Natural killer cell treated with Interleukin-12 subunit alpha and Interleukin-12 subunit beta and Interleukin-15 and Interleukin-18, amount 100 ng/mL, for 72 hours (primary cell): ENCODE results near the gene FAM120A. TPM values are rescaled to one million over a fixed set of nuclear protein-coding genes. Genes with fewer than 3 reads are reported as not detected.
"Not testable (repeated sequence)": the region's sequence is repeated elsewhere in the genome, so short reads cannot be mapped to it uniquely, and the experiment has no call there.

Experiments used
- ATAC-seq, 2 donors: fragments of 150-1000 bp; cut with Tn5 transposase in 1 of 2; sonication (Bioruptor Pico), chemical (Tn5 transposase) in 1 of 2; 2 replicates each; pipeline ENCODE4 v1.10.0; 2021
- DNase-seq: peaks from one replicate; pipeline ENCODE4 v3.0.0; 2022; ENCODE audit warnings: low spot score
- H3K27ac Mint-ChIP-seq, 2 donors: 1 replicate in 1 of 2; 2 replicates in 1 of 2; pipeline ENCODE4 v1.8.0; 2022; ENCODE audit warnings: mixed read lengths in 2 of 2, mild to moderate bottlenecking in 1 of 2, moderate library complexity in 1 of 2
- H3K27me3 Mint-ChIP-seq, 2 donors: 1 replicate in 1 of 2; 2 replicates in 1 of 2; pipeline ENCODE4 v1.8.0; 2022; ENCODE audit warnings: mixed read lengths in 2 of 2
- H3K36me3 Mint-ChIP-seq: one replicate; pipeline ENCODE4 v1.8.0; 2022; ENCODE audit warnings: mixed read lengths
- H3K4me1 Mint-ChIP-seq, 2 donors: 1 replicate in 1 of 2; 2 replicates in 1 of 2; pipeline ENCODE4 v1.8.0; 2022; ENCODE audit warnings: low read depth in 2 of 2, mixed read lengths in 2 of 2, mild to moderate bottlenecking in 1 of 2
- H3K4me3 Mint-ChIP-seq: one replicate; pipeline ENCODE4 v1.8.0; 2022; ENCODE audit warnings: mixed read lengths
- H3K9me3 Mint-ChIP-seq: 2 replicates; pipeline ENCODE4 v1.8.0; 2022; ENCODE audit warnings: mixed read lengths
- total RNA-seq, 2 donors: library from RNA; stranded (reverse); gene quantifications; one replicate each; pipeline ENCODE4 v1.2.3, GENCODE V29; 2022

The FAM120A gene
- total RNA-seq, 2 donors from 2014 or later: 138 to 154 TPM

DNA sequence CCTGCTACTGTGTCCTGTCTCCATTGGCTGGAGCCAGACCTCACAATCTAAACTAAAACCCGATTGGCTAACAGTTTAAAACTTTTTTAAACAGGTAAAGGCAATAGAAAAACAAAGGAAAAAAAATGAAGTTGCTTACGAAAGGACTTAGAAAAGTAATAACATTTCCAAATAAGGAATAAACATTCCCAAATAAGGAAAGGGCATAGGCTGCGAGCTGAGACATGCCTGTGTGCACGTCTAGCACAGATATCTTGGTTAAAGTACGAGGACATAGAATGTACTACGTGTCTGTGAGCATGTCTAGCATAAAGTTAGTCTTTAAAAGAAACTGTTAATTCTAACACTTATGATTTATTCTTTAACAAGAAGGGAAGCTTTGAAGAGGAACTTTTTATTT lies 15.3 kb upstream of the FAM120A start:
- peaks cover 0 to 7% of the 10 kb centered on the region in 2 donors for H3K4me1 Mint-ChIP-seq
- no peaks in the 10 kb centered on the region for H3K9me3 Mint-ChIP-seq

GRCh38 chr9:93436655-93437407 lies 14.7 kb upstream of the FAM120A start:
- Mint-ChIP-seq H3K4me3 (no peak overlapping the region), H3K9me3 (no peaks in the 10 kb centered on the region), H3K4me1 (peaks cover 0 to 2% of the 10 kb centered on the region in 2 donors), H3K27me3 (peaks cover 3 to 8% of the 10 kb centered on the region in 2 donors), H3K27ac (no peak overlapping the region), H3K36me3 (peaks cover 4% of the 10 kb centered on the region)
- DNase-seq (no peak), ATAC-seq (no peak)

More for the DNA sequence above, 15.3 kb upstream of the FAM120A start:
- Mint-ChIP-seq H3K4me3 (no peak overlapping the region), H3K36me3 (peaks cover 4% of the 10 kb centered on the region), H3K27ac (no peak overlapping the region), H3K27me3 (peaks cover 8 to 14% of the 10 kb centered on the region in 2 donors)
- no peak for DNase-seq
- ATAC-seq: no peak

GRCh38 chr9:93437996-93438395 lies 13.5 kb upstream of the FAM120A start:
- Mint-ChIP-seq H3K27ac (no peak overlapping the region), H3K36me3 (peaks cover 4% of the 10 kb centered on the region), H3K4me3 (no peak overlapping the region), H3K4me1 (no peaks in the 10 kb centered on the region), H3K27me3 (peaks cover 2 to 5% of the 10 kb centered on the region in 2 donors), H3K9me3 (no peaks in the 10 kb centered on the region)
- DNase-seq: no peak
- no peak for ATAC-seq

DNA sequence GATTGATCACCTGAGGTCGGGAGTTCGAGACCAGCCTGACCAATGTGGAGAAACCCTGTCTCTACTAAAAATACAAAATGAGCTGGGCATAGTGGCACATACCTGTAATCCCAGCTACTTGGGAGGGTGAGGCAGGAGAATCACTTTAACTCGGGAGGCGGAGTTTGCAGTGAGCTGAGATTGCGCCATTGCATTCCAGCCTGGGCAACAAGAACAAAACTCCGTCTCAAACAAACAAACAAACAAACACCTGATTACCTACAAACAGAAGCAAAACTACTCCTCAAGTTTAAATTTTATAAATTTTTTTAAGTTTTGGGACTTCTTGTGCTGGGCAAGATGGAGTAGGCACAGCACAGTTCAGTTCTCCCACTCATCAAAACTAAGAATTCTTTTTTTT lies 12.2 kb upstream of the FAM120A start:
- H3K27me3 Mint-ChIP-seq, H3K27ac Mint-ChIP-seq, H3K36me3 Mint-ChIP-seq, DNase-seq, H3K9me3 Mint-ChIP-seq, ATAC-seq, H3K4me1 Mint-ChIP-seq, H3K4me3 Mint-ChIP-seq: not testable (repeated sequence)

DNA sequence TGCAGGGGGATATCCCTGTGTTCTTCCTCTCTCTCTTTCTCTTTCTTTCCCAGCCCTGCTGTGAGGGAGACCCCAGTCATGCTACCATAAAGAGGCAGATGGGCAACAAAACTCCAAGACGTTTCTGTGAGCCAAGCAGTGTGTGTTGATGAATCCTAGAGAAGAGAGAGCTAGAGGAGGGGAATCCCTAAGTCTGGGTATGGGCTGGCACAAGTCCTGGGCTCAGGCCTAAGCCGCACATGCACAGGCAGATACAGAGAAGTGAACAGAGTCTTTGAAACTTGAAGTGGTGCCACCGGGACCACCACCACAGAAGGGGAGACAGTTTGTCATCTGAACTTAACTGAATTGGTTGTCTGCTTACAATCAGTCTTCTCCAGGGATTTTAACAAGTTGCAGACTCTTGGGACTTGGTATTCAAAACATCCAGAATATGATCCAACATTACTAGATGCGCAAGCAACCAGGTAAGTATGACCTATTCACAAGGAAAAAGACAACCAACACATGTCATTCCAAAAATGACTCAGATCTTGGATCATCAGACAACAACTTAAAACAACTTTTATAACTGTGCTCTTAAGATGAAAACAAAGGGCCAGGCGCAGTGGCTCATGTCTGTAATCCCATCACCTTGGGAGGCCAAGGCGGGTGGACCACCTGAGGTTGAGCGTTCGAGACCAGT lies 10.4 kb upstream of the FAM120A start:
- H3K4me3 Mint-ChIP-seq: no peak overlapping the region
- peaks cover 0 to under 1% of the 10 kb centered on the region in 2 donors for H3K4me1 Mint-ChIP-seq
- no peak for ATAC-seq
- H3K36me3 Mint-ChIP-seq: peaks cover 4% of the 10 kb centered on the region
- no peaks in the 10 kb centered on the region for H3K9me3 Mint-ChIP-seq
- H3K27me3 Mint-ChIP-seq: no peaks in the 10 kb centered on the region
- DNase-seq: no peak
- no peak overlapping the region for H3K27ac Mint-ChIP-seq

DNA sequence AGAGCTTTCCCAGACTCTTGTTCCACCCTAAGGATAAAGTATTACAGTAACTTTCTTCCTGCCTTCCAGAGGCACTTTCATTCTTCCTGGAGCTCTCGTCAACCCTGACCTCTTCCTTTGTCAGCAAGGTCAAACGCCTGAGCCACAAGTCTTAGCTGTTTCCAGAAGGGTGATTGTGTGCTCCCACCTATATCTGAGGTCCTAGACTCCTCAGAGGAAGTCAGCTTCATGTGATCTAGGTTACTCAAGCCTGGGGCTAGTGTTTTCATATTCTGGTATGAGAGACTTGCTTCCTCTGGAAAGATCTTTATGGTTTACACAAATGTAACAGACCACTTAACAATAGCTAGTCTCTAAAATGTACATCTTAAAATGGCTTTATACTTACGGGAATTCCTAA lies 5.4 kb upstream of the FAM120A start:
- no peak overlapping the region for H3K4me3 Mint-ChIP-seq
- DNase-seq: no peak
- no peaks in the 10 kb centered on the region for H3K27me3 Mint-ChIP-seq
- ATAC-seq: no peak
- H3K27ac Mint-ChIP-seq: peak overlapping the region in 1 of 2 donors; percentile 39
- H3K9me3 Mint-ChIP-seq: no peaks in the 10 kb centered on the region
- peaks cover 13% of the 10 kb centered on the region for H3K36me3 Mint-ChIP-seq
- peaks cover 12 to 17% of the 10 kb centered on the region in 2 donors for H3K4me1 Mint-ChIP-seq

DNA sequence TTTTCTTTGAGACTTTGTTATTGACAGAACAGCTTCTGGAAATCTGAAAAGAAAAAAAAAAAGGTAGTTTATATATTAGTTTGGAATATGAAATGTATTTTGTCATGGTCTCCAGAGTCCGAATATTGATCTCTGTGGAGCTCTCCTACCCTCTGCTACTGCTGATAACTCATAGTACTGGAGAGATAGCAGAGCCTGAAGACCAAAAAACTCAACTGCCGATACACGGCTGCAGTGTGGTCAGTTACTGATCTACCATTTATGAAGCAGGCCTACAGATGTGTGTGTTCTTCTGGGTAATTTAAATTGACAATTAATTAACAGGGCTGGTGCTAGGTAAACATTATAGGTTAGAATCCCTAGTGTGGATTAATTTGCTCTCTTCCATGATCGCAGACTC lies 3.8 kb upstream of the FAM120A start:
- Mint-ChIP-seq H3K36me3 (peaks cover 13% of the 10 kb centered on the region), H3K27ac (peak overlapping the region in 1 of 2 donors; percentile 43), H3K9me3 (no peaks in the 10 kb centered on the region), H3K27me3 (no peaks in the 10 kb centered on the region), H3K4me3 (no peak overlapping the region), H3K4me1 (peaks cover 12 to 17% of the 10 kb centered on the region in 2 donors)
- ATAC-seq: no peak
- DNase-seq: no peak

GRCh38 chr9:93451849-93452709 lies 594 bp downstream of the FAM120A start:
- peak; percentile 34 to 47 for ATAC-seq
- Mint-ChIP-seq H3K36me3 (peaks cover 18% of the 10 kb centered on the region), H3K4me3 (peak overlapping the region; percentile 90), H3K9me3 (no peaks in the 10 kb centered on the region), H3K27ac (peak overlapping the region; percentile 87 to 92), H3K27me3 (no peaks in the 10 kb centered on the region), H3K4me1 (peaks cover 35 to 45% of the 10 kb centered on the region in 2 donors)
- peak; percentile 61 for DNase-seq

DNA sequence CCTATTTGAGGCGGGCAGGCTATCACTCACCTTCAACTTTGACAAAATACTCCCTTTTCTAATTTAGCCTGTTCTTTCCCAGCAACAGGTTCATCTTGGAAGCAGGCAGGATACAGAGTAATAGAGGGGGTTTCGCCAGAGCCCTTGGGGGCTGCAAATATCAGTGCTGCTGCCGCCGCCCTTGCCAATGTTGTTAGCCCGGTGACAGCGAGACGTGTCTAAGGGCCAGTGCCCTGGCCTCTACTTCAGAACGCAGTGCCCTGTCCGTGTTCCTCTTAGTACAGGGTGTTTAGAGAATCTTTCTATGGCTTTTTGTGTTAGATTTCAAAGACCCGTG lies 1.2 kb downstream of the FAM120A start:
- Mint-ChIP-seq H3K4me1 (peaks cover 30 to 50% of the 10 kb centered on the region in 2 donors), H3K9me3 (no peaks in the 10 kb centered on the region), H3K36me3 (peaks cover 14% of the 10 kb centered on the region), H3K27me3 (no peaks in the 10 kb centered on the region), H3K27ac (peak overlapping the region; percentile 87 to 92), H3K4me3 (peak overlapping the region; percentile 90)
- no peak for ATAC-seq
- DNase-seq: no peak

- DNase-seq (peak; percentile 92), ATAC-seq (peak; percentile 80 to 89)
- H3K36me3 Mint-ChIP-seq: peaks cover 17% of the 10 kb centered on the region
- H3K4me3 Mint-ChIP-seq: peak within 1 kb of the TSS; percentile 90
- peak within 1 kb of the TSS; percentile 87 to 92 for H3K27ac Mint-ChIP-seq
- H3K27me3 Mint-ChIP-seq: no peaks in the 10 kb centered on the region
- peaks cover 34 to 53% of the 10 kb centered on the region in 2 donors for H3K4me1 Mint-ChIP-seq
- no peaks in the 10 kb centered on the region for H3K9me3 Mint-ChIP-seq
Observed at GRCh38 chr9:93453047-93453914, 1.8 kb downstream of the FAM120A start, which contains the start of gene FAM120AOS. TSS of gene FAM120AOS (minus strand) at chr9:93453581. CDS start at chr9:93452709, 872 bp downstream.

- peak overlapping the region; percentile 70 to 92 for H3K27ac Mint-ChIP-seq
- H3K4me1 Mint-ChIP-seq: peaks cover 51 to 65% of the 10 kb centered on the region in 2 donors
- H3K4me3 Mint-ChIP-seq: peak overlapping the region; percentile 56
- no peak for DNase-seq
- H3K27me3 Mint-ChIP-seq: no peaks in the 10 kb centered on the region
- no peak for ATAC-seq
- peaks cover 24% of the 10 kb centered on the region for H3K36me3 Mint-ChIP-seq
- no peaks in the 10 kb centered on the region for H3K9me3 Mint-ChIP-seq
Observed at GRCh38 chr9:93456022-93456421, 4.5 kb downstream of the FAM120A start.

DNA sequence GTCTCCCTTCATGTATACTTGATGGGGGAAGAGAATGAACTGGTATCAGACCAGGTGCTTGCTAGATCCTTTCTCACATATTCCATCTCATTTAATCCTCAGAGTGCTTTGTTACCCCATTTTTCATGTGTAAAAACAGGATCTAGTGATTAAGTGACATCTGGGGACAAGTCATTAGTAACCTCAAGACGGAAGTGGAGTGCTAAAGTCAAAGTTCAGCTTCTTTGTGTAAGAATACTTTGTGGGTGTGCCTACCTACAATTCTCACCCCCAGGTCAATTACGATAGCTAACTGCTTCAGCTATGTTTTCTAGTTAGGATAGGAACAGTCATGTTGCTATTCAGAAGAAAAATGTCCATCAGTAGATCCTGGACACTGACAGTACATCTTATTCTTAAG lies 5.0 kb downstream of the FAM120A start:
- no peak for ATAC-seq
- no peaks in the 10 kb centered on the region for H3K27me3 Mint-ChIP-seq
- peak overlapping the region; percentile 70 to 92 for H3K27ac Mint-ChIP-seq
- peaks cover 53 to 67% of the 10 kb centered on the region in 2 donors for H3K4me1 Mint-ChIP-seq
- no peaks in the 10 kb centered on the region for H3K9me3 Mint-ChIP-seq
- peak overlapping the region; percentile 56 for H3K4me3 Mint-ChIP-seq
- DNase-seq: no peak
- H3K36me3 Mint-ChIP-seq: peaks cover 24% of the 10 kb centered on the region

DNA sequence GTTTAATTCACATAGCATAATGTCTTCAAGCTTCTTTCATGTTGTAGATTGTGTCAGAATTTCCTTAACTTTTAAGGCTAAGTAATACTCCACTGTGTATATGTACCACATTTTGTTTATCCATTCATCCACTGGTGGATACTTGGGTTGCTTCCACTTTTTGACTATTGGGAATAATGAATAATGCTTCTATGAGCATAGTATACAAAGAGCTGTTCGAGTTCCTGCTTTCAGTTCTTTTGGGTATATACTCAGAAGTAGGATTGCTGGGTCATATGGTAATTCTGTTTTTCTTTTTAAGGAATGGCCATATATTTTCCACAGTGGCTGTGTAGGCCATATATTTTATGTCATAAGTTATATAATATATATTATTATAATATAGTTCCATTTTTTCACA lies 5.5 kb downstream of the FAM120A start:
- no peak for ATAC-seq
- no peaks in the 10 kb centered on the region for H3K9me3 Mint-ChIP-seq
- peaks cover 56 to 67% of the 10 kb centered on the region in 2 donors for H3K4me1 Mint-ChIP-seq
- peaks cover 24% of the 10 kb centered on the region for H3K36me3 Mint-ChIP-seq
- peak overlapping the region; percentile 70 to 92 for H3K27ac Mint-ChIP-seq
- no peak for DNase-seq
- H3K4me3 Mint-ChIP-seq: peak overlapping the region; percentile 56
- no peaks in the 10 kb centered on the region for H3K27me3 Mint-ChIP-seq
